Stimulated activated effector memory CD8-positive, alpha-beta T cell treated with anti-CD3 and anti-CD28 coated beads, Interleukin-12 subunit alpha, Interleukin-12 subunit beta, amount 100 ng/mL, for 72 hours (primary cell): ENCODE results near the gene GUCY1B1.

ENCODE experiments used
- ATAC-seq: fragments of 150-1000 bp; cut with Tn5 transposase; 2 replicates; pipeline ENCODE4 v1.10.0; 2021
- DNase-seq, 2 donors: peaks; one replicate each; pipeline ENCODE4 v3.0.0; 2021 to 2022; ENCODE audit warnings: low spot score in 2 of 2
- H3K27ac Mint-ChIP-seq: one replicate; pipeline ENCODE4 v1.8.0; 2022; ENCODE audit warnings: mild to moderate bottlenecking, mixed read lengths
- H3K36me3 Mint-ChIP-seq: one replicate; pipeline ENCODE4 v1.8.0; 2022; ENCODE audit warnings: mild to moderate bottlenecking, mixed read lengths
- H3K4me1 Mint-ChIP-seq: one replicate; pipeline ENCODE4 v1.8.0; 2022; ENCODE audit warnings: mixed read lengths
- H3K4me3 Mint-ChIP-seq: one replicate; pipeline ENCODE4 v1.8.0; 2022; ENCODE audit warnings: mild to moderate bottlenecking, mixed read lengths
- H3K9me3 Mint-ChIP-seq: one replicate; pipeline ENCODE4 v1.8.0; 2022; ENCODE audit warnings: mixed read lengths

GUCY1B1 gene

DNA sequence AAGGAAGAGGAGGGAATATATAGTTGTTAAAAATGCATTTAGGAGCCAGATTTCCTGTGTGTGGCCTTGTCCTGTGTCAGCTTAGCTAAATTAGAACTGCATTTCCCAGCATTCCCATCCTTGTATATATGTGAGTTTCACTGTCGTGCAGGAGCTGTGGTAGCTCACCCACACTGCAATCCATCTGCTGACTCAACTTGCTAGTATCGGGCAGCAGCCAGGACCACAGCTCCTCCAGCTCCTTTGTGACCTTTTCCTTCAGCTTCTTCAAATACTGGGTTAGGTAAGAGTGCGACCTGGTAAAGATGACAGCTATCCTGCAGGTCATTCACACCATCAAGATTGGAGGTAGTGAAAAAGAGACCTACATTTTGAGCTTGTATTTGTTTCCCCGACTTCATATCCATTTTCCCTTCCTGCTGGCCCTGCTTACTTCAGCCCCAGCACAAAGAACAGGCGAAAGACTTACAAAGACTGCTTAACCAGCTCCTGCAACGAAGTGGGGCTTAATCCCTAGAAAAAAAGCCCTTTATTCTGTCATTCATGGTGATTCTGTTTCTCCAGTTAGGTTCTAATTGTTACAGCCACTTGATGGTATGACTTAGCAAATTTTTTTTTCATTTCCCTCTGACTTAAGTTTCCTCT lies 95.9 kb downstream of the GUCY1B1 start:
- Mint-ChIP-seq H3K4me1 (no peaks in the 10 kb centered on the region), H3K36me3 (no peaks in the 10 kb centered on the region), H3K9me3 (no peaks in the 10 kb centered on the region), H3K4me3 (no peak overlapping the region), H3K27ac (no peak overlapping the region)
- no peak for DNase-seq
- ATAC-seq = no peak

DNA sequence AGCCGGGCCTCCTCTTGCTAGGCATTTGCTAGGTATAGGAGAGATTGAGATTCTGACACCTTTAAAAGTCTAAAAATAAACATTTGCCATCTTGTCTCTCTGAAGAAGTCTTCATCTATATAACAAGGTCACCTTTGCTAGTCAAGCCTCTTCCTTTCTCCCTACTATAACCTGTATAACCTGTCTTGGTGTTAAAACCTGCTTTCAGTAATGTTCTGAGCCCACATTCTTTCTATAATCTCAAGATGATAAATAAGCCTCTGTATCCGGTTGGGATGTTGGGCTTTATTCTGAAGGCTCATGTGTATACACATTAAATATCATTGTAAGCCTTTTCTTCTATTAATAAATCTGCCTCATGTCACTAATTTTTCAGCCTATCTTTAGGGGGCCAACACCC lies 97.1 kb downstream of the GUCY1B1 start:
- ATAC-seq = no peak
- no peaks in the 10 kb centered on the region for H3K4me1 Mint-ChIP-seq
- H3K4me3 Mint-ChIP-seq = no peak overlapping the region
- H3K9me3 Mint-ChIP-seq = no peaks in the 10 kb centered on the region
- DNase-seq = no peak
- no peak overlapping the region for H3K27ac Mint-ChIP-seq
- no peaks in the 10 kb centered on the region for H3K36me3 Mint-ChIP-seq
